GM19043 (cell line): ENCODE measurements around the gene MDFI.

Experiments used
- ATAC-seq: cut with Tn5 transposase; IDR thresholded peaks from one replicate; pipeline ENCODE4 v1.9.1; 2021; ENCODE audit warnings: low read depth; ENCODE audit not compliant: unreplicated experiment

The MDFI gene

GRCh38 chr6:41684311-41685180 is 46.3 kb downstream of the MDFI start:
- ATAC-seq: no peak

DNA sequence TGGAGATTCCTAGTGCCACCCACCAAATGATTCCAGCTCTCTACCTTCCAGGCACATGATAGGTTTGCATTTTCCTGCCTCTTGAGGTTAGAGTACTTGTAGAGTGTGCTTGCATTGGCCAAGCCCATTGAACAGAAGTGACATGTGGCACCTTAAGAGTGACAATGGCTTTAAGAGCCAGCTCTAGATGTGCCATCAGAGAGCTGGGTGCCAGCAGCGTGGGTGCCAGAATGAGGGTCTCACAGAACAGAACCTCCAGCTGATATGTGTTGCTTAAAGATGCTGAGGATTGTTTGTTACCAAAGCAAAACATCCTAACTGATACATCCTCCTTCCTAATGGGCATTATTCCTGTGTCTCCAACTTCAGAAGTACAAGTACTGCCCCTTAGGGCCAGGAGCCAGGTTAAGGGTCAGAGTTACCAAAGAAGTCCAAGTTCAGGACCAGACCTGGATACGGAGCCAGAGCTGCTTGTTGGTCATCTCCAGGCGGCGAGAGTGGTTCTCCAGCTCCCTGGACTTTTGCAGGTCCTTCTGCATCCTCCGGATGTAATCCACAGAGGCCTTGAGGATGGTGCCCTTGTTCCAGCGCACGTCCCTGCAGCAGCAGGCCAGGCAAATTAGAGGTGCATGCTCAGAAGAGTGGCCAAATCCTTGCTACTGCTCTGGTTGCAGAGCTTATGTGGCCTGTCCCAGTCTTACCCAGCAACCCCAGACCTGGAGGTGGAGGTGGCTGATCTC is 47.5 kb downstream of the MDFI start:
- no peak for ATAC-seq

DNA sequence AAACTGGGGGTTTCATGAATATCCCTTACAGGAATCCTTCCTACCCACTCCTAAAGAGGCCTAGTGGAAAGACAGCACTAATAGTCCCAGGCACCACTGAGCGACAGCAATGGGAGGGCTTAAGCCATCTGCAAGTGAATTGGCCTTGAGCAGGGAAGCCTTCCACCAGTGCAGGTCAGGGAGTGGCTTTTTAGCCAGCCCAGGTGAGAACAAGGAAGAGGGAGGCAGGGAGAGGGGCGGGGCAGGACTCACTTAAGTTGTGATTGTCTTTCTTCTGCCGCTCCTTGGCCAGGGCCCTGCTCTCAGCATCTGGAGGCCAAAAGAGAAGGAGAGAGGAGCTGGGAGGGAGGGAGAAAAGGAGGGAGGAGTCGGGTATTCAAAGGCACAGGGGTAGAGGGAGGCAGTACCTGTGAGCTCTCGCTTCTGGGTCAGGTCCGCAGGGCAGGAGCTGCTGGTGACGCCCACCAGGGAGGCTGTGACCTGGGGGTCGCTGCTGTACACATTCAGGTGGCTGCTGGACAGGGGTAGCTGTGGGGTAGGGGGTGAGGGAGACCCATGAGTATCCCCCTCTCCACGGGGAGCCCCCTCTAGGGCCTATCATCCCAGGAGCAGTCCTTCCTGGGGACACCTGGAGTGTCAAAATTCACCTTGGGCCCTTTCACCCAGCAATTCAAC is 49.4 kb downstream of the MDFI start:
- ATAC-seq: no peak

- no peak for ATAC-seq
These were observed 50.1 kb downstream of the MDFI start for GRCh38 chr6:41688256-41688965.

DNA sequence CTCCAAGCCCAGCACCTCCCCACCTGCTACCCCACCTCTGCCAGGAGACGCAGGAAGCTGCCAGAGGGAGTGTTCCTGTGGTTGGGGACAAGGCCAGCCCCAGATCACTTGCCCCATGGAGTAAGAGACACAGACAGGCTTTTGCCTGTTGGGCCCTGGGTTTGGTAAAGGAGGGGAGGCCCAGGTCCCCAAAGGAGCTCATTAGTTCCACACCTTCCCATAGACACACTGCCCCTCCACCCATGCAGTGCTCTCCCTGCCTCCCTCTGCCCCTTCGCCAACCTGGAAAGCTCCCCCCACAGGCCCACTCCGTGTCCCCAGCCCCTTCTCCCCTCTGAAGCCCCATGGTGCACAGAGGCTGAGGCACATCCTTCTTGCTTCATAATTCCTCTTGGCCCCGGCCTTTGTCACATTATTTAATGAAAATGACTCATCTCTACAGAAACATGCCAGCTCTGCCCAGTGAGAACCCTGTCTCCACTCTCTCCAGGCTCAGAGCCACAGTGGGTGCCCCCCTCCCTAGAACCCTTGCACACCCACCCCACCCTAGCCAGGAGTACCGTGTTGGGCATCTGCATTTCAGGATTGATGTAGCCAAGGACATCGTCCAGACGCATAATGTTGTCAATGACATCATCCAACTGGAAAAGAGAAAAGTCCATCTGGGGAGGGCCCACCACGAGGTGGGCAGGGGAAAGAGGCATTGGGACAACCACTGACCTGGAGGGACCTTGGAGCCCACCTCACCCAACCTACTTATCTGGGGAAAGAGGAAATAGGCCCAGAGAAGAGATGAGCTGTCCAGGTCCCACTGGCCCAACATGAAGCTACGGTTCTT is 51.1 kb downstream of the MDFI start:
- no peak for ATAC-seq

DNA sequence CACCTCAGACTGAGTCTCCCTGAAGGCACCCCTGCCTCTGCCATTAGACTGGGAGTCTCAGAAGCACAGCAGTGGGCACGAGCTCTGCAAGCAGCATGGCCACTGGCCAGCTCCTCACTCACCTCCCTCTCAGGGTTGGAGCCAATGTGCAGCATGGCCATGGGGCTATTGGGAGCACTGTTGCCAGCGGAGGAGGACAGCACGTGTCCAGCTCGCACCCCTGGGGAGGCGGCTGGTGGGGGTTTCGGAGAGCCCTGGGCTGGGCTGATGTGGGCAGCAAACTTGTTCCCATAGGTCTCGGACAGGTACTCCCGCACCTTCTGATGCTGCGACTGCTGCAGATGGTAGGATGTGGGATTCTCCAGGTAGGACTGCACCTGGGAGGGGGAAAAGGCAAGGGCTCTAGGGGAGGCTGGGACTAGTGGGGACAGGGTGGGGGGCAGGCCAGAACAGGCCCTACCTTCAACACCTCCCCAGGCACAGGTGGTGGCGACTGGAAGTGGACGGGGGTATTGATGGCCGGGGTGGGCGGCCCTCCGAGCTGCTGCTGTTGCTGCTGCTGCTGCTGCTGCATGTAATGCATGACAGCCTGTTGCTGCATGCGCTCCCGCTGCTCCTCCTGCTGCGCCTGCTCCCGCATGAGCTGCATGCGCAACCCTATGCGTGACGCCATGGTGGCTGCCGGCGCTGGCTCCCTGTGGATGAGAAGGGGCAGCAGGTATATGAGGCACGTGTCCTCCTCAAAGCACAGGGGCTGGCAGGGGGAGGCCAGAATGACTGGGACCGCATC is 52.5 kb downstream of the MDFI start:
- no peak for ATAC-seq

DNA sequence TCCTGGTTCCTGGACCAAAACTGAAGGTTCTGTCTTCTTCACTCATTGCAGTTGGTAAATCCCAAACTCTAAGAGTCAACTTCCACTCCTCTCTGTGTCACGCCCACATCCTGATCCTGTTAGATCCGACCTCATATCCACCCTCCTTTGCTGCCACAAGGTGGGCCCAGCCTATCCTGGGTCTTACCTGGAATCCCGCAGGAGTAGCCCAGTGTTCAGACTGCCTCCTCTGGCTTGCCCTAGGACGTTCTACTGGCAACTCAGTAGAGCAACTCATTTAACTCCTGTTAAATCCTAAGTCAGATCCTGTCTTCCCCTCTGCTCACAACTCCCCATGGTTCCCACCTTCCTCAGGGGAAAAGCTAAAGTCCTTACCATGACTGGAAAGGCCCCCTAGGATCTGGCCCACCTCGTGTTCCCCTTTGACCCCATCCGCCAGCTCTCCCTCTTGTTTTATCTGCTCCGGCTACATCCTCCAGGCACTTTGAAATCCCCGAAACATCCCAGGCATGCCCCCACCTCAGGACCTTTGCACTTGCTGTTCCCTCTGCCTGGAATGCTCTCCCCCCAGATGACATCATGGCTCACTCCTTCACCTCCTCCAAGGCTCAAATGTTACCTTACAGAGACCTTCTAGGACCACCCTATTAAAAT is 53.3 kb downstream of the MDFI start:
- ATAC-seq: no peak

- ATAC-seq: no peak
These were observed 53.9 kb downstream of the MDFI start for GRCh38 chr6:41692080-41692675.

DNA sequence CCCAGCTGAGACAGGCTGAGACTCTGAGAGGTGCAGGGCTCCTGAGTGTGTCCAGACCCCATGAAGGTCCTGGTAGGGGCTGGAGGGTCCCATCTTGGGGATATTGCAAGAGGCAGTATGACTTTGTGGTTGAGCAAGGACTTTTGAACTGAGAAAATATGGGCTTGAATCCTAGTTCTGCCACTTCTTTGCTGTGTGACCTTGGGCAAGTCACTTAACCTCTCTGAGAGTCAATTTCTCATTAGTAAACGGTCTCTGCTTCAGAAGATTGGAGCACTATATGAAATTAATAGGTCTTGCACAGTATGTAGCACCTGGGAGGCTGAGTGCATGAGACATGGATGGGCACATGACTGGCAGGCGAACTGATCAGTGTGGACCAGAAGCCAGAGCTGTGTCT is 54.5 kb downstream of the MDFI start:
- ATAC-seq: no peak

- ATAC-seq: no peak
These were observed 55.3 kb downstream of the MDFI start for GRCh38 chr6:41693281-41694240.

DNA sequence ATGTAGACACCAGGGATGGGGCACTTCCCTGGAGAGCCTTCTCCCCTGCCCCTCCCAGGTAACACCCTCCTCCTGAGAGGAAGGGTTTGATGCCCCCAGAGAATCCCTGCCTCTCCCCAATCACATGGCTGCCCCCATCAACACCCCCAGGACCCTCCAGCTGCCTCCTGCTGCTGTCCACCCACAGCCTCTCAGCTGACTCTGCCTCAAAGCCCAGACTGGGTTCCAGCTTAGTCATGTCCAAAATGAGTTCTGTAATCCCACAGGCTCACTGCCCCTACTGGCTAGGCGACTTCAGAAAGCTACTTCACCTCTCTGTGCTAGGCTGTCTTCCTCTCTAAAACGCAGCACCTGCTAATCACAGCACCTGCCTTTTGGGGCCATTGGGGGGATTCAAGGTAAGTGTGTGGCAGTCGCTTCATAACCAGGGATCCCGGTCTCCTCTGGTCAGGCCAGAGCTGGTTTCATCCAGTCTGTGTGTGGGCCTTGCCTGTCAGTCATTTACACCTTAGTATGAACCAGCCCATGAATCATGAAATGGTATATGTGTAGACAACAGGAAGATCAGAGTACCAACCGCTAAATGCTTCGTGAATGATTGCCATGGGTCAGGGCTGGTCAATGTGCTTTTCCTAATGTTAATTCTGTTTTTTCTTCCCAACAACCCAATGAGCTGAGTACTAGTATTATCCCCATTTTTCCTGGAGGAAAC is 56.7 kb downstream of the MDFI start:
- ATAC-seq: no peak

- no peak for ATAC-seq
These were observed 57.6 kb downstream of the MDFI start for GRCh38 chr6:41695825-41696224.

DNA sequence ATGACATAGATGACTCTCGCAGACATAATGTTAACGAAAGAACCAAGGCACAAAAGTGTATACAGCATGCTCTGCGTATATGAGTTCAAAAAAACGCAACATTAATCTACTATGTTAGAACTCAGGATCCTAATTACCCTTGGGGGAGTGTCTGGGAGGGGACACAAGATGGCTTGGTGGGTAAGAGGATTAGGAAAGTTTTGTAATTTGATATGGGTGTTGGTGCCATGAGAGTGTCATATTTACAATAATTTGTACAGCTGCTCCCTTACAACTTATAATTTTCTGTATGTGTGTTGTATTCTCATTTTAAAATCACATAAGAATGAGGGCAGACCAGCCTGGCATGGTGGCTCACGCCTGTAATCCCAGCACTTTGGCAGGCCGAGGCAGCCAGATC is 58.5 kb downstream of the MDFI start:
- no peak for ATAC-seq

GRCh38 chr6:41697861-41698781 is 59.9 kb downstream of the MDFI start:
- no peak for ATAC-seq

DNA sequence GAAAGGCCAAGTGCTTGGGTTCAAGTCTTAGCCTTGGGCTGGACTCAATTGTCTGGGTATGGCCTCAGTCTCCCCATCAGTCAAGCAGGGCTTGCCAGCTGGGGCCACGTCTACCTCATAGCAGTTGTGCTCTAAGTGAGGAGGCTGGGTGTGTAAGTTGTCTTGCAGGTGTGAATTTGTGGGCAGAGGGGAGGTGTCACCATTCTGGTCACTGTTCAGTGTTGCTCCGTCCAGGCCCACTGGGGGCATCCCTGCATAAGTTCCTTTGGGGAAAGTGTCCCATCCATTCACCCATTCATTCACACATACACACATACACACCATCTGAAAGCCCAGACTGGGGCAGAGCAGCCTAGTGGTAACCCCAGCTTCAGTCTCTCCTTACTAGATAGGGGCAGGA is 60.8 kb downstream of the MDFI start:
- ATAC-seq: no peak
